Uterus (tissue), 2 donors: ENCODE data around the gene NHERF1.

ENCODE experiments used
- CTCF ChIP-seq, 4 experiments: fragments of 200-600 bp in 2 of 4; fragments of 450-650 bp in 2 of 4; sonication (generic) in 2 of 4; IDR thresholded peaks; one replicate each; pipeline ENCODE4 v1.5.1; 2016 to 2019; ENCODE audit warnings: antibody characterized with exemption in 4 of 4, mild to moderate bottlenecking in 2 of 4, moderate library complexity in 1 of 4
- POLR2A ChIP-seq, 2 donors: fragments of 450-650 bp; IDR thresholded peaks; one replicate each; pipeline ENCODE4 v1.6.1; 2016; ENCODE audit warnings: antibody characterized with exemption in 2 of 2, mild to moderate bottlenecking in 1 of 2, moderate library complexity in 1 of 2

DNA sequence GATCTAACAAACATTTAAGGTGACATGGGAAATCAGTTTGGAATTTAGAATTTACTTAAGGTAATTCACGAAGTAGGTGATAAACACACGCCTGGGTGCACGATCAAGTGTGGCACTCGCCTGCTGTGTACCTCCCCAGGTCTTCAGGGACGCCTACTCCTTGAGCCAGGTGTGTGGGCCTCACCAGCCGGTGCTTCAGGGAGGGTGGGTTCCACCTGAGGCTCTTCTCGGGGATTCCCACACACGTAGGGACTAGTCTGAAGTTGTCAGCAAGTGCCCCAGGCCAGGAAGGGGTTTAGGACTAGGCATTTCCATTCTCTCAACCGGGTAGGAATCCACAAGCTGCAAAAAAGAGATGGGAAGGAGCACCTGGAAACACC lies 37.5 kb downstream of the NHERF1 start:
- TF ChIP-seq POLR2A (IDR thresholded peaks at IDR 0.05) (no peak), CTCF (IDR thresholded peaks at IDR 0.05) (no peak)
